ENCODE results near the gene SCAANT1.
A peak's percentile ranks its signal among the peaks of the same experiment; 100 is the strongest.

The SCAANT1 gene

DNA sequence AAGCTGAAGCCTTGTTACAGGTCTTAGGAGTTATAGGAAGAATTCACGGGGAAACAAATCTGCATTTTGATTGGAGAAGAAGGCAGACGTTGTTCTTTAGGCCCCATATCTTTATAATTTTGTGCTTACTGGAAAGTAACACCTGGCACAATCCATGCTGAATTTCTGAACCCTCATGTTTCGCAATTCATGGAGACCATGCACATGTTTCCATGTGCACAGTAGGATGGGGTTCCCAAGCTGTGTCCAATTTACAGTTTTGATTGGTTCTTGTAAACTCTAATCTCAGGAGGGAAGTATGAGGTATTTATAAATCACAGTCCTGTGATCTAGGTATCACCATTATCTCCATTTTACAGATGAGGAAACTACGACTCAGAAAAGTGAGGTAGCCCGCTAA is 7.8 kb upstream of the SCAANT1 start:
- H3K27me3 Mint-ChIP-seq = no peaks in the 10 kb centered on the region
- peaks cover 51% of the 10 kb centered on the region for H3K36me3 Mint-ChIP-seq
- no peaks in the 10 kb centered on the region for H3K9me3 Mint-ChIP-seq
- H3K4me3 Mint-ChIP-seq = no peak overlapping the region
- no peak for ATAC-seq
- peaks cover 76% of the 10 kb centered on the region for H3K4me1 Mint-ChIP-seq
- peak overlapping the region; percentile 68 for H3K27ac Mint-ChIP-seq

DNA sequence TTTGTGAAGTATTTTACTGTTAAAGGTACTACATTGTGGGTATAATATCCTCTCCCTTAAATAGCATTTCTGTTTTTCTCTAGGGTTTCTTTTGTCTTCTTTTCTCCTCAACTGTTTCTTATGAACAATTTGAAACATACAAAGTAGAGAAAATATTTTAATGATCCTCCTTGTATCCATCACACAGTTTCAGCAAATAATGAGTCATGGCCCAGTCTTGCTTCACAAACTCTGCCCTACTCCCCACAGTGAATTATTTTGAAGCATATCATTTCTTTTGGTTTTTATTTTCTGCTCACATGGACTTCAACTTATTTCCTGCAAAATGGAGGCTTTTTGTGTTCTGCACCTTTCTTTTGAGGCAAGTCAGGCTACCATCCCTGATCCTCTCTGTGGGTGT is 6.1 kb upstream of the SCAANT1 start:
- H3K4me3 Mint-ChIP-seq = no peak overlapping the region
- H3K9me3 Mint-ChIP-seq = no peaks in the 10 kb centered on the region
- peaks cover 63% of the 10 kb centered on the region for H3K4me1 Mint-ChIP-seq
- H3K27ac Mint-ChIP-seq = no peak overlapping the region
- H3K27me3 Mint-ChIP-seq = no peaks in the 10 kb centered on the region
- no peak for ATAC-seq
- H3K36me3 Mint-ChIP-seq = peaks cover 34% of the 10 kb centered on the region

DNA sequence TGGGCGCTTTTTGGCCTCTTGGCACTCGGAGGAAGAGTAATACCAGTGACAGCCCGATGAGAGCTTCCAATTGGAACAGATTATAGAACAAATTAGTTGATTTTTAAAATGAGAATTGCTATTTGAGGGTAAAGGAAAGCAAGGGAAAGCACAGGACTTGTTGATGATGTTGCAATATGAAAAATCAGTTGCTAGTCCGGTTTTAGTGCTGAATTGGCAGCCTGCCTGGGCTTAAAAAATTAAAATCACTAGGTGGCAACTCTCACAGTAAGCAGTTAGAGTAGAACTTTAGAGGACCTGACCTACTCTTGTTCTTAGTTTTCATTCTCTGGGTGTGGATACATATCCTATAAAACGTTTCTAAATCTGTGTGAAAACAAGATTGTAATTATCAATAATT is 2.1 kb upstream of the SCAANT1 start:
- peaks cover 57% of the 10 kb centered on the region for H3K4me1 Mint-ChIP-seq
- no peaks in the 10 kb centered on the region for H3K9me3 Mint-ChIP-seq
- peak overlapping the region; percentile 41 for H3K4me3 Mint-ChIP-seq
- no peaks in the 10 kb centered on the region for H3K27me3 Mint-ChIP-seq
- no peak for ATAC-seq
- peaks cover 30% of the 10 kb centered on the region for H3K36me3 Mint-ChIP-seq
- no peak overlapping the region for H3K27ac Mint-ChIP-seq

DNA sequence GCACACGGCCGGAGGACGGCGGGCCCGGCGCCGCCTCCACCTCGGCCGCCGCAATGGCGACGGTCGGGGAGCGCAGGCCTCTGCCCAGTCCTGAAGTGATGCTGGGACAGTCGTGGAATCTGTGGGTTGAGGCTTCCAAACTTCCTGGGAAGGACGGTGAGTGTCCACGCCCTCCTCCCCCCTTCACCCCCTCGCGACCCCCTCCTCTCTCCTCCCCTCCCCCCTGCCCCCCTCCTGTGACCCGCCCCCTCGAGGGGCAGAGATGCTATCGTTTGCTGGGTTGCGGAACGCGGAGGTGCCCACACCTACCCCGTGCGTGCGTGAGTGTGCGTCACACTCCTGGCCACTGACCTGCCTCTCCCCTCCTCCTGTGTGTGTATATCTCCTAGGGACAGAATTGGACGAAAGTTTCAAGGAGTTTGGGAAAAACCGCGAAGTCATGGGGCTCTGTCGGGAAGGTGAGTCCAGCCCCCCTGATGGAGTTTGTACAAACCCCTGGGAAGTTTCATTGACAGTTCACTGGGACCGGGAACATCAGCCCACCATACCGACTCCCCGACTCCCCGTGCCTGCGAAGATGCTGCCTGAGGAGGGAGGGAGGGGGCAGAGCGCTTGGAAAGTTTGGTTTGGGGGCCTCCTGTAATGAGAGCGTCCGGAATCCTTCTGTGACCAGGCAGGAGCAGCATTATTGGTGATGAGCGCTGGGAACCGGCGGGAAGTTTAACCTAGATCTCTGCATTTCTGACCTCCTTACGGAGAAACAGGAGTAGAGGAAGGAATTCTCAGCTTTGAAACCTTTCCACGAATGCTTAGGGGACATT is 795 bp upstream of the SCAANT1 start:
- no peaks in the 10 kb centered on the region for H3K27me3 Mint-ChIP-seq
- H3K9me3 Mint-ChIP-seq = no peaks in the 10 kb centered on the region
- peaks cover 52% of the 10 kb centered on the region for H3K4me1 Mint-ChIP-seq
- H3K4me3 Mint-ChIP-seq = peak overlapping the region; percentile 91
- ATAC-seq = peak; percentile 58
- H3K36me3 Mint-ChIP-seq = peaks cover 18% of the 10 kb centered on the region
- H3K27ac Mint-ChIP-seq = peak overlapping the region; percentile 88

DNA sequence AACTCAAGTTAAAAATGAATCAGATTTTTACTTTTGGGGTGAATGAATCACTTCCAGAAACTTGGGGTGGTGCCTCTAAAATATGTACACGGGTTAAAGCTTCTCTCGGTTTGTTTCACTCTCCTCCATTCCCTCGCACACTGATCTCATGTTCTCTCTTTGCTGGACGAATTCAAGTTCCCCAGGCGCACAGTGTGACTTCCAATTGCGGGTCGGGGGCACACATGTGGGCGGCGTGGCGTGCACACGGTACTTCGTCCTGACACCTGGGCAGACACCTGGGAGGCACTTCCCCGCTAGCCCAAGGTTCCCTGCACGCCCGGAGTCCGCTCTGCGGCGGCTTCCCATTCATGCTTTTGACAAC is 692 bp downstream of the SCAANT1 start:
- ATAC-seq = no peak
- no peaks in the 10 kb centered on the region for H3K27me3 Mint-ChIP-seq
- no peaks in the 10 kb centered on the region for H3K9me3 Mint-ChIP-seq
- H3K36me3 Mint-ChIP-seq = peaks cover 5% of the 10 kb centered on the region
- peak overlapping the region; percentile 81 for H3K4me3 Mint-ChIP-seq
- peak overlapping the region; percentile 88 for H3K27ac Mint-ChIP-seq
- peaks cover 42% of the 10 kb centered on the region for H3K4me1 Mint-ChIP-seq

DNA sequence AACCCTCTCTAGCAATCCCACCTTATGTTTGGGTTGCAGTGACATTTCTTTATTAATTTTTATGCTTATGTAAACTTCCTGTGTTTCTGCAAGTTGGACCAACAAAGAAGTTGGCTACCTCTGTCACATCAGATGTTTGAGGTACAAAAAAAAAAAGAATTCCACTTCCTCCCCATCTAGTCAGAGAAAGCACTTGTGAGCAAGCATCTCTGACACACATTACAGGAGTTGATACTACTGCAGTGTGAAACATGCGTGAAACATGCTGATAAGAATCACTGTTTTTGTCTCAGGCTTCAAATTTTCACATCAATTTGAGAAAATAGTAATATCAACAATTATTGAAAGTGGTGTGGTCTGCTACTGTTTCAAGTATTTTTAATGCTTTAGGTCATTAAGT is 1.3 kb downstream of the SCAANT1 start:
- no peaks in the 10 kb centered on the region for H3K27me3 Mint-ChIP-seq
- peak overlapping the region; percentile 81 for H3K4me3 Mint-ChIP-seq
- ATAC-seq = no peak
- peaks cover 37% of the 10 kb centered on the region for H3K4me1 Mint-ChIP-seq
- no peaks in the 10 kb centered on the region for H3K9me3 Mint-ChIP-seq
- H3K27ac Mint-ChIP-seq = peak overlapping the region; percentile 88
- no peaks in the 10 kb centered on the region for H3K36me3 Mint-ChIP-seq

DNA sequence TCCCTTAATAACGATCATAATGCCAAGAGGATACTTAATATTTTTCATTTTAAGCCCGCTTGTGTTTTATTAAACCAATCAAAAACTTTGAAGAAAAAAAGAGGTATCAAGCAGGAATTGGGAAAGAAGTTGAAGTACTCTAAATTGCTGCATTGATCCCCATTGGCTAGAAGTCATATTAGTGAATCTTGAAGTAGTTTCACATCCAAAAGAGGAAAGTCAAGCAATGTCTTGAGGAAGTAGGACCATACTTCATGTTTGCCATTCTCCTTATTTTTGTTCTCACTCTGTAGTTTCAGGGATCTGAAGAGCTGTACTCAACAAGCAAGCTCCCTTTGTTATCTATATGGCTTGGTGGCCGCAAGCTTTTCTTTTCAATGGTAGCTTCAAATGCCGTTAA is 2.2 kb downstream of the SCAANT1 start:
- peaks cover 37% of the 10 kb centered on the region for H3K4me1 Mint-ChIP-seq
- no peak for ATAC-seq
- no peaks in the 10 kb centered on the region for H3K27me3 Mint-ChIP-seq
- peaks cover under 1% of the 10 kb centered on the region for H3K36me3 Mint-ChIP-seq
- H3K9me3 Mint-ChIP-seq = no peaks in the 10 kb centered on the region
- H3K27ac Mint-ChIP-seq = no peak overlapping the region
- H3K4me3 Mint-ChIP-seq = no peak overlapping the region

DNA sequence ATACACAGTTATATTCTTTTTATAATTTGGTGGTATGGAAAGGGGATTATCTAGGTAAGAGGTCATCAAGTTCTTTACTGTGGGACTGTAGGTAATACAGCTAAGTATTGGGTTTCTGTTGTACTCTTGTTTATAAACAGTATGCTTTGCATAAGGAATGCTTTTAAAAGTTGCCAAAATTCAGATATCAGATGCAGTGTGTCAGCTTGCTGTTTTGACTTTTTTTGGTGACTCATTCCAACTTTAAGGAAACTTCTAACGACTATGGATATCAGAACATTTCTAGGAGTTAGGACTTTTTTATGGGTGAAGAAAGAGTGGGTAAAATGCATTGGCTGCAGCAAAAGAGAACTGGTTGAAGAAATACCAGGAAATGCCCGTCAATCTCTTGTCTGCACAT is 2.8 kb downstream of the SCAANT1 start:
- H3K27me3 Mint-ChIP-seq = no peaks in the 10 kb centered on the region
- peaks cover 6% of the 10 kb centered on the region for H3K36me3 Mint-ChIP-seq
- H3K4me3 Mint-ChIP-seq = no peak overlapping the region
- H3K9me3 Mint-ChIP-seq = no peaks in the 10 kb centered on the region
- H3K4me1 Mint-ChIP-seq = peaks cover 37% of the 10 kb centered on the region
- no peak for ATAC-seq
- H3K27ac Mint-ChIP-seq = no peak overlapping the region

DNA sequence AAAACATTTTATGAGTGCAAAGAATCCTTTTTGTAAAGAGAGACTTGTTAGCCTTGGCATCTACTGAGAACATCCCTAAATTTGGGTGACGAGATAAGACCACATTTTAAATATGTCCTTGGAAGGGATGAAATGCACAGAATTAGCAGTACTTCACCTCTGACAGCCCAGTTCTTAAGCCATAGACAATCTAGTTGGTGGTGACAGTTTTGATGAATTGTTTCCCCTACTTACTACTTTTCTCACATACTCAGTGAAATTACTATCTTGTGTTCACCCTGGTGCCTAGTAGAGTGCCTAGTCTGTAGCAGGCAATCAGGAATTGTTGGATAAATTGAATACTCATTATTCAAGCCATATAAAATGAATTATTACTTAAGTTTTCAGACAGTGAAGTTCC is 3.4 kb downstream of the SCAANT1 start:
- peaks cover 37% of the 10 kb centered on the region for H3K4me1 Mint-ChIP-seq
- no peak for ATAC-seq
- no peaks in the 10 kb centered on the region for H3K27me3 Mint-ChIP-seq
- H3K36me3 Mint-ChIP-seq = peaks cover 11% of the 10 kb centered on the region
- no peak overlapping the region for H3K4me3 Mint-ChIP-seq
- peak overlapping the region; percentile 26 for H3K27ac Mint-ChIP-seq
- no peaks in the 10 kb centered on the region for H3K9me3 Mint-ChIP-seq

DNA sequence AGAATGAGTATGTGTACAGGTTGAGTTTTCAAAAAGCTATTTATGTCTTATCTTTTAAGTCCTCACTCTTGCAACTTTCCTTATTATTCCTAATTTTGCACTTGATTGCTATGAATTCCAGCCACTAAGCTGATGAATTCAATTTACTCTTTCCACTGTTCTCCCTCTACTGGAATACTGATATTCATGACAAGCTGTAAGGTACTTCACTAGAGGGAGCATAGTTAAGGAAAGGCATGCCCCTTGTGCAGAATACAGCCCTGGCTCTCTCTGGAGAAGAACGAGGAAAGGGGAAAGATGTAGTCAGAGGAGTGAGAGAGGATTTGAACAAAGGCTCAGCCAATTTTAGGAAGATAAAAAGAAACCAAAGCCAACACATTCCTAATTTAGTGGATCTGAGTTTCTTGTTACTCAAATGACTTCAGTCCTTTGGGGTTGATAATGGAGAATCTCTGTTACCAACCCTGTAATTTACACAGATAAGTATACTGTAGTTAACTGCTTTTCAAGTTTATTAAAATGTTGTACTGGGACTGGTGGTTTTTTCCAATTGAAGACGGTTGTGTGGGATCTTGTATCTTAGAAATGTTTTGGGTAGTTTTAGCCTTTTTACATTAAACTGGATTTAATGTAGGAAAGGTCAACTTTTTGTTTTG is 4.0 kb downstream of the SCAANT1 start:
- no peak for ATAC-seq
- no peak overlapping the region for H3K4me3 Mint-ChIP-seq
- no peaks in the 10 kb centered on the region for H3K9me3 Mint-ChIP-seq
- no peaks in the 10 kb centered on the region for H3K27me3 Mint-ChIP-seq
- peaks cover 12% of the 10 kb centered on the region for H3K36me3 Mint-ChIP-seq
- peak overlapping the region; percentile 26 for H3K27ac Mint-ChIP-seq
- peaks cover 32% of the 10 kb centered on the region for H3K4me1 Mint-ChIP-seq

DNA sequence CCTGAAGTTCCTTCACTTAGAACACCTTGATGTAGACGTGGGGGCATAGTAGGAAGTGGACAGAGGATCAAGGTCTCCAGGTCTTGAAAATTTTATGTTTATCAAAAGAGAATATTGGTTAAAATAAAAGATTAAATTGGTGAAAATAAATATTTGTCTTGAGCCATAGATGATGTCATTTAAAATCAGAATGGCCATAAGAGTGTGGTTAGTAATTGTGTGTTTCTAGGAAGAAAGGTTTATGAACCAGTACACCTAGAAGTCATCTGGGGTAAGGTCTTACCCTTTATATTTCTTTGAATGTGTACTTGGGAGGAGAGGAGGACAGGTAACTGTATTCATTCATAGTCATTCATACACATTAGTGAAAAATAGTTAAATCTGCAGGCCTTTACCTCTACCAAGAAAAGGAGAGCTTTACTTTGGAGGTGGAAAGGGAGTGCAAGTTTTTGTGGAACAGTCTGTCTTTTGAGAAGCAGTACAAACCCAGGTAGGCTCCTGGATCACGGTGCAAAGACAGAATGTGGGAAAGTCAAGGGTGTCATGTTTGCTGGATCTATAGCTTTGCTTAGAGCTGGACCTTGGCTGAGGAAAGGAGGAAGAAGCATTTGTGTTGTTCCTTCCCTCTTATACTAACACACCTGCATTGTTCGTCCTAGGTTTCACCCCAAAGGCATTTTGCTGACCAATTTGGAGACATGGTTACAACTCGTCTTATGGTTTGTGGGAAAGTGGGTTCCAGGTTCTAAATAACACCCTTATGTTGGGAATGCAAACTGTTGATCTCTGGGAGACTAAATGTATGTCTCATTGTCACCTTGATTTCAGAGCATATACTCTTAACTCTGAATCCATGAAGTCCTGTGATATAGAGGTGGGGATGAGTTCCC is 6.2 kb downstream of the SCAANT1 start:
- Mint-ChIP-seq H3K27me3 (no peaks in the 10 kb centered on the region), H3K9me3 (no peaks in the 10 kb centered on the region), H3K4me3 (no peak overlapping the region), H3K27ac (peak overlapping the region; percentile 36), H3K36me3 (peaks cover 26% of the 10 kb centered on the region), H3K4me1 (peaks cover 32% of the 10 kb centered on the region)
- ATAC-seq = no peak

DNA sequence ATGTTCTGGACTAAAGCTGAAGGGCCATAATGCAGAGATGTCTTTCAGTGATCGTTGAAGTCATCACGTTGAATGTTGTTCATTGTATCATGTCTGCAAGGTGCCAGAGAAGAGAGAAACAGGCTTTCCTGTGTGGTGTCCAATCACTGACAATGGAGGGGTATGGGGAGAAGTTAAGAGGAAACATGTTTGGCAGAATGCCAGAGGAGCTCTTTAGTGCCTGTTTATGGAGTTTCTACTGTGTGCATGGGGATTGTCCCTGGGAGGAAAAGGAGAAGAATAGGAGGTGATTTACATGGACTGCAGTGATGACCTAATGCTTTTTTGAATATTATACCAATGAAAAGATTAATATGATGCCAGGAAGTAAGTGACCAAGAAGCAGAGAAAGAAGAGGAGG is 11.7 kb downstream of the SCAANT1 start:
- no peak for ATAC-seq
- no peaks in the 10 kb centered on the region for H3K9me3 Mint-ChIP-seq
- peaks cover 23% of the 10 kb centered on the region for H3K4me1 Mint-ChIP-seq
- peaks cover 37% of the 10 kb centered on the region for H3K36me3 Mint-ChIP-seq
- H3K4me3 Mint-ChIP-seq = no peak overlapping the region
- no peak overlapping the region for H3K27ac Mint-ChIP-seq
- H3K27me3 Mint-ChIP-seq = no peaks in the 10 kb centered on the region

DNA sequence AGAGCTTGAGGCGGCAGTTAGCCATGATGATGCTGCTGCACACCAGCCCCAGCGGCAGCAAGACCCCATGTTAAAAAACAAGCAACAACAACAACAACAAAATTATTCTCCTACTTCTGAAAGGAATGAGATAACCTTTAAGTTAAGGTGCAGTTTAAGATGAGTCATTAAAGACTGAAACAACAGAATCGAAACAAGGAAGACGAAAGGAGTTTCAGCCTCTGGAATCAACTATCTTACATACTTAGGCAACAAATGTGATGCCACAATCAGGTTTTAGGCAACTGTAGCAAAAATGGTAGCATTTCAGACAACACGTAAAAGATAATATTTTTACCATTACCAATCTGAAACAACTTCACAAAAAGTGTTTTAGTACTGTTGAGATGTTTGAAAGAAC is 12.2 kb downstream of the SCAANT1 start:
- H3K27ac Mint-ChIP-seq = no peak overlapping the region
- no peak for ATAC-seq
- H3K9me3 Mint-ChIP-seq = no peaks in the 10 kb centered on the region
- peaks cover 26% of the 10 kb centered on the region for H3K4me1 Mint-ChIP-seq
- no peak overlapping the region for H3K4me3 Mint-ChIP-seq
- H3K36me3 Mint-ChIP-seq = peaks cover 37% of the 10 kb centered on the region
- no peaks in the 10 kb centered on the region for H3K27me3 Mint-ChIP-seq

DNA sequence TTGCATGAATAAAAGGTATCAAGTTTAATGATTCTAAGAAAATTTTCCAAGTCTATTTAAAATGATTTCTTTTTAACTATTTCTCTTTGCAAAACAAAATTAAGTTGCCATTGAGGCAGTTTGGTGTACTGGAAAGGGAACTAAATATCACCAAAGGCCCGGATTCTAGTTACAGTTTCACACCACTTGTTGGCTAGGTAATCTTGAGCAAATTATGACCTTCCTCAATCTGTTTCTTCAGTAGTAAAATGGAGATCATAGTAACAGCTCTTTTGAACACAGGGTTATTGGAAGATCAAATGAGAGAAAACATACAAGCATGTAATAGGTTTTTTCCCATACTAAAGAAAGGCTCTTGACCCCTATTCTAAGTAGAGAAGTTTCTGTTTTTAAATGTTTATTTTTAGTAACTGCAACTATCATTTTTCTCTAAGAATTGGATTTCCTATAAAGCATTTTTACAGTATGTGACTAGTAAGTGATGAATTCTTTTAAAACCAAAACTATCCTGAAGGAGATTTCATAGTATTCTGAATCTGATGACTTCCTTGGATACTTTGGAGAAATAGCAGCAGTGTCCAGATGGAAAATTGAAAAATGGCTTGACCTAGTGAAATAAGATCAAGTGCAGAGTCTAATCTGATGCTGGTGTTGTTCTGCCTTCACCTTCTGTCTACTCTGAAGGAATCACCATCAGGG is 15.7 kb downstream of the SCAANT1 start:
- Mint-ChIP-seq H3K27me3 (no peaks in the 10 kb centered on the region), H3K4me1 (peaks cover 46% of the 10 kb centered on the region), H3K36me3 (peaks cover 29% of the 10 kb centered on the region), H3K9me3 (no peaks in the 10 kb centered on the region), H3K27ac (peak overlapping the region; percentile 61), H3K4me3 (no peak overlapping the region)
- no peak for ATAC-seq
